ENCODE data around the gene CDH15. TPM values are rescaled to one million over a fixed set of nuclear protein-coding genes. Genes with fewer than 3 reads are reported as not detected.

CDH15 gene
- total and polyA plus RNA-seq, 2 of the 13 experiments (the other 11 are each of a cell fraction or from before 2014, with no cell fraction given): 0.74 to 2.2 TPM

DNA sequence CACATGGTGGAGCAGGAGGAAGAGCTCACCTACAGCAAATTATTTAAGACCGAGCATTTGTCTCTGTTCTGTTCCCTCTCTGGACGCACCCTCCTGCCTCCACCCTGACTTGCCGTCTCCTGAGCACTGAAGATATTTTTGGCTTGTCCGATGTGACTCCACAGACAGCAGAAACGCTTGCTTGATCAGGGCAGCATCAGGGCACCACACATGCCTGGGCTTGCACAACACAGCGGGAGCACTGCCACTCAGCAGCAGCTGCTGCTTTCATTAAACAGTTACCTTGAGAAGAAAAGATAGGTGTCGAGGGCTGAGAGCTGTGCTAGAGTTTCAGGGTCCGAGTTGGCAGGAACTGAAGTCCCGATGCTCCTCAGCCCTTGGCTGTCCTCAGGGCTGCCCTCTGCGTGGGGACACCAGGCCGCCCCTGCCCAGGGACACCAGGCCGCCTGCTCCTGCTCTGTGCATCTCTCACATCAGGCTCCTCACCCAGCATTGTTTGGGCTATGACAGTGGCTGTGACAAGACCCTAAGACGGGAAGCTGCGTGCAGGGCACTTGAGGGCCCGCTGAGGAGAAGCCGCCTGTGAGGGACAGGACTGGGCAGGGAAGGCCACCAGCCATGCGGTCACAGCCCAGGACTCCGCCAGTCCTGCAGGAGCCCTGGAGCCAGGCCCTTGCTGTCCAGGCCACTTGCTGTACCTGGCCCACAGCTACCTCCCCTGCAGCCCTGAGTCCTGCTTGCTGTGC, 21.3 kb upstream of the CDH15 start:
- in situ Hi-C loops (cut with HindIII; ENCODE audit: extremely low pct_ligation_motif_present, low pct_unique_long_range_greater_than_20kb) (no loop called here), intact Hi-C loops (cut with micrococcal nuclease; ENCODE audit: unreplicated experiment) (no loop called here)
- no peak overlapping the region for H3K4me3 ChIP-seq (replicated peaks in 1 of 3; ENCODE audit: insufficient read depth in 1 of 3, low read depth in 2 of 3, low read length in 3 of 3)
- TF ChIP-seq TAF1 (CRISPR knock-in tag; IDR thresholded peaks at IDR 0.05) (0 out of 2 replicates have a peak, but pooled peaks have one; percentile 11), NFATC3 (CRISPR knock-in tag; IDR thresholded peaks at IDR 0.05) (no peak), ZNF263 (CRISPR knock-in tag; IDR thresholded peaks at IDR 0.05) (0 out of 2 replicates have a peak, but pooled peaks have one; percentile 35), AGO2 (optimal IDR thresholded peaks at IDR 0.05; ENCODE audit: low read depth, low read length) (peak; percentile 33)
- ATAC-seq (no peak), DNase-seq (ENCODE audit: low spot score) (no peak), FAIRE-seq (no peak)
- peaks cover 2% of the 10 kb centered on the region for H3K4me1 ChIP-seq (ENCODE audit: insufficient read depth, low read length)
- no peak overlapping the region for H3K4me2 ChIP-seq (ENCODE audit: low read depth, low read length)
- ChIA-PET CTCF (ENCODE audit: low intra/inter-chr PET ratio, low total read pairs) (no interaction called here), POLR2A (no interaction called here)
- BruUV-seq (replicated peaks): no TSS peak
- H3K9ac ChIP-seq (ENCODE audit: insufficient read depth, low read depth, low read length): no peak overlapping the region
- H3K27ac ChIP-seq (ENCODE audit: extremely low read length, insufficient read depth, low read length): no peak overlapping the region
- H2AFZ ChIP-seq (ENCODE audit: low read length): no peak overlapping the region
- H3K9me3 ChIP-seq (ENCODE audit: low read length): peaks cover 5% of the 10 kb centered on the region; the same call in 1 of the 2 replicates
- peaks cover 3 to 22% of the 10 kb centered on the region in 2 experiments; a peak in 4 of 5 replicates for H3K36me3 ChIP-seq (replicated peaks in 1 of 2; ENCODE audit: control insufficient read depth in 1 of 2, insufficient read depth in 2 of 2, low read length in 2 of 2)
- H4K20me1 ChIP-seq (ENCODE audit: insufficient read depth, low read length): no peaks in the 10 kb centered on the region; the same call in 1 of the 2 replicates
- H3K79me2 ChIP-seq (ENCODE audit: insufficient read depth, low read length): no peaks in the 10 kb centered on the region
- WGBS (ENCODE audit: low lambda C conversion rate): 96% methylated on average over 15 of the region's 18 CpGs
- H3K27me3 ChIP-seq (ENCODE audit: control insufficient read depth in 1 of 2, insufficient read depth in 2 of 2, low read length in 2 of 2): no peaks in the 10 kb centered on the region

GRCh38 chr16:89150981-89151380, 20.6 kb upstream of the CDH15 start:
- intact Hi-C loops (cut with micrococcal nuclease; ENCODE audit: unreplicated experiment) (no loop called here), in situ Hi-C loops (cut with HindIII; ENCODE audit: extremely low pct_ligation_motif_present, low pct_unique_long_range_greater_than_20kb) (no loop called here)
- ChIA-PET POLR2A (no interaction called here), CTCF (ENCODE audit: low intra/inter-chr PET ratio, low total read pairs) (no interaction called here)
- H3K9ac ChIP-seq (ENCODE audit: insufficient read depth, low read depth, low read length): no peak overlapping the region
- H3K27ac ChIP-seq (ENCODE audit: extremely low read length, insufficient read depth, low read length): no peak overlapping the region
- H3K9me3 ChIP-seq (ENCODE audit: low read length): peaks cover 5% of the 10 kb centered on the region; the same call in 1 of the 2 replicates
- H2AFZ ChIP-seq (ENCODE audit: low read length): no peak overlapping the region
- no TSS peak for BruUV-seq (replicated peaks)
- no peak for DNase-seq (ENCODE audit: low spot score)
- H3K36me3 ChIP-seq (replicated peaks in 1 of 2; ENCODE audit: control insufficient read depth in 1 of 2, insufficient read depth in 2 of 2, low read length in 2 of 2): peaks cover 3 to 18% of the 10 kb centered on the region in 2 experiments; a peak in 4 of 5 replicates
- no peaks in the 10 kb centered on the region for H3K79me2 ChIP-seq (ENCODE audit: insufficient read depth, low read length)
- peaks cover 10% of the 10 kb centered on the region for H3K4me1 ChIP-seq (ENCODE audit: insufficient read depth, low read length)
- no peak overlapping the region for H3K4me2 ChIP-seq (ENCODE audit: low read depth, low read length)
- no peak for FAIRE-seq
- H3K4me3 ChIP-seq (replicated peaks in 1 of 3; ENCODE audit: insufficient read depth in 1 of 3, low read depth in 2 of 3, low read length in 3 of 3): no peak overlapping the region
- 96% methylated on average over 8 of the region's 8 CpGs for WGBS (ENCODE audit: low lambda C conversion rate)
- peaks cover 0 to 2% of the 10 kb centered on the region in 2 experiments; a peak in 2 of 5 replicates for H3K27me3 ChIP-seq (ENCODE audit: control insufficient read depth in 1 of 2, insufficient read depth in 2 of 2, low read length in 2 of 2)
- ATAC-seq: no peak
- no peaks in the 10 kb centered on the region; the same call in 1 of the 2 replicates for H4K20me1 ChIP-seq (ENCODE audit: insufficient read depth, low read length)
- TF ChIP-seq, protein P1, sequence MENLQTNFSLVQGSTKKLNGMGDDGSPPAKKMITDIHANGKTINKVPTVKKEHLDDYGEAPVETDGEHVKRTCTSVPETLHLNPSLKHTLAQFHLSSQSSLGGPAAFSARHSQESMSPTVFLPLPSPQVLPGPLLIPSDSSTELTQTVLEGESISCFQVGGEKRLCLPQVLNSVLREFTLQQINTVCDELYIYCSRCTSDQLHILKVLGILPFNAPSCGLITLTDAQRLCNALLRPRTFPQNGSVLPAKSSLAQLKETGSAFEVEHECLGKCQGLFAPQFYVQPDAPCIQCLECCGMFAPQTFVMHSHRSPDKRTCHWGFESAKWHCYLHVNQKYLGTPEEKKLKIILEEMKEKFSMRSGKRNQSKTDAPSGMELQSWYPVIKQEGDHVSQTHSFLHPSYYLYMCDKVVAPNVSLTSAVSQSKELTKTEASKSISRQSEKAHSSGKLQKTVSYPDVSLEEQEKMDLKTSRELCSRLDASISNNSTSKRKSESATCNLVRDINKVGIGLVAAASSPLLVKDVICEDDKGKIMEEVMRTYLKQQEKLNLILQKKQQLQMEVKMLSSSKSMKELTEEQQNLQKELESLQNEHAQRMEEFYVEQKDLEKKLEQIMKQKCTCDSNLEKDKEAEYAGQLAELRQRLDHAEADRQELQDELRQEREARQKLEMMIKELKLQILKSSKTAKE (CRISPR knock-in tag; IDR thresholded peaks at IDR 0.05; ENCODE audit: borderline replicate concordance): no peak
- TF ChIP-seq KMT2B (CRISPR knock-in tag; IDR thresholded peaks at IDR 0.05) (no peak), KDM5A (IDR thresholded peaks at IDR 0.05; ENCODE audit: borderline replicate concordance, low read length) (no peak), GABPA (IDR thresholded peaks at IDR 0.05; ENCODE audit: low read depth, low read length) (no peak), GABPA (CRISPR knock-in tag; IDR thresholded peaks at IDR 0.05; ENCODE audit: low read depth) (no peak), MAFF (IDR thresholded peaks at IDR 0.05; ENCODE audit: low read depth, low read length) (no peak), HNRNPK (IDR thresholded peaks at IDR 0.05; ENCODE audit: low read depth, low read length, poor library complexity, severe bottlenecking) (no peak), ZSCAN9 (CRISPR knock-in tag; IDR thresholded peaks at IDR 0.05; ENCODE audit: borderline replicate concordance) (no peak)
- TF ChIP-seq, protein P2, sequence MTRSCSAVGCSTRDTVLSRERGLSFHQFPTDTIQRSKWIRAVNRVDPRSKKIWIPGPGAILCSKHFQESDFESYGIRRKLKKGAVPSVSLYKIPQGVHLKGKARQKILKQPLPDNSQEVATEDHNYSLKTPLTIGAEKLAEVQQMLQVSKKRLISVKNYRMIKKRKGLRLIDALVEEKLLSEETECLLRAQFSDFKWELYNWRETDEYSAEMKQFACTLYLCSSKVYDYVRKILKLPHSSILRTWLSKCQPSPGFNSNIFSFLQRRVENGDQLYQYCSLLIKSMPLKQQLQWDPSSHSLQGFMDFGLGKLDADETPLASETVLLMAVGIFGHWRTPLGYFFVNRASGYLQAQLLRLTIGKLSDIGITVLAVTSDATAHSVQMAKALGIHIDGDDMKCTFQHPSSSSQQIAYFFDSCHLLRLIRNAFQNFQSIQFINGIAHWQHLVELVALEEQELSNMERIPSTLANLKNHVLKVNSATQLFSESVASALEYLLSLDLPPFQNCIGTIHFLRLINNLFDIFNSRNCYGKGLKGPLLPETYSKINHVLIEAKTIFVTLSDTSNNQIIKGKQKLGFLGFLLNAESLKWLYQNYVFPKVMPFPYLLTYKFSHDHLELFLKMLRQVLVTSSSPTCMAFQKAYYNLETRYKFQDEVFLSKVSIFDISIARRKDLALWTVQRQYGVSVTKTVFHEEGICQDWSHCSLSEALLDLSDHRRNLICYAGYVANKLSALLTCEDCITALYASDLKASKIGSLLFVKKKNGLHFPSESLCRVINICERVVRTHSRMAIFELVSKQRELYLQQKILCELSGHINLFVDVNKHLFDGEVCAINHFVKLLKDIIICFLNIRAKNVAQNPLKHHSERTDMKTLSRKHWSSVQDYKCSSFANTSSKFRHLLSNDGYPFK (CRISPR knock-in tag; IDR thresholded peaks at IDR 0.05; ENCODE audit: borderline replicate concordance): no peak
